ENCODE results near the gene POLRMT.
A peak's percentile ranks its signal among the peaks of the same experiment; 100 is the strongest.
"Not testable (repeated sequence)": the region's sequence is repeated elsewhere in the genome, so short reads cannot be mapped to it uniquely, and the experiment has no call there.

The POLRMT gene

DNA sequence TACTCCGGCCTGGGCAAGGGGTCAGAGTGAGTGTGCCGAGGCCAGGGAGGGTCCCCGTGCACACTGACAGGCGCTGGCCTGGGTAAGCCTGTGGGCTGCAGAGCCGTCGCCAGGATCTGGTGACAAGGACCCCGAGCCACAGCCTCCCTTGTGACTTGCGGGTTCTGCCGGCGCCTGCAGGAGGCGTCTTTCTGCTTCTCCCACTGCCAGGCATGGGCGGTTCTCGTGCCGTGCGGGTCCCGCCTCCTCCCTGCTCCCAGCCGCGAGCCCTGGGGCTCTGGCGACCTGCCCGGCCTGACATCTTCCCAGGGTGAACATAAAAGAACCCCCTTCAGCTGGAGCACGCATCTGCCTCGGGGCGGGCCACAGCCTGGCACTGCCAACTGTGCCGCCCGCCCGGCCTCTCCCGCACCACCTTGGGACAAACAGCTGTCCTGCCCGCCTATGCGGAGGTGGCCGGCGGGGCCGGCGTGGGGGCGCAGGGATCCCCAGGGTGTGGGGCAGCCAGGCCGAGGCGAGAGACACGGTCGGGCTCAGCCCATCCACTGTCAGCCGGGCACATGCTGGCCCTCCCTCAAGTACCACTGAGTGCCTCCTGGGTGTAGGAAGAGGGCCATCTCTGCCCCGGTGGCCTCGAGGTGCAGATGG, 45.1 kb downstream of the POLRMT start:
- TF ChIP-seq, protein P1, sequence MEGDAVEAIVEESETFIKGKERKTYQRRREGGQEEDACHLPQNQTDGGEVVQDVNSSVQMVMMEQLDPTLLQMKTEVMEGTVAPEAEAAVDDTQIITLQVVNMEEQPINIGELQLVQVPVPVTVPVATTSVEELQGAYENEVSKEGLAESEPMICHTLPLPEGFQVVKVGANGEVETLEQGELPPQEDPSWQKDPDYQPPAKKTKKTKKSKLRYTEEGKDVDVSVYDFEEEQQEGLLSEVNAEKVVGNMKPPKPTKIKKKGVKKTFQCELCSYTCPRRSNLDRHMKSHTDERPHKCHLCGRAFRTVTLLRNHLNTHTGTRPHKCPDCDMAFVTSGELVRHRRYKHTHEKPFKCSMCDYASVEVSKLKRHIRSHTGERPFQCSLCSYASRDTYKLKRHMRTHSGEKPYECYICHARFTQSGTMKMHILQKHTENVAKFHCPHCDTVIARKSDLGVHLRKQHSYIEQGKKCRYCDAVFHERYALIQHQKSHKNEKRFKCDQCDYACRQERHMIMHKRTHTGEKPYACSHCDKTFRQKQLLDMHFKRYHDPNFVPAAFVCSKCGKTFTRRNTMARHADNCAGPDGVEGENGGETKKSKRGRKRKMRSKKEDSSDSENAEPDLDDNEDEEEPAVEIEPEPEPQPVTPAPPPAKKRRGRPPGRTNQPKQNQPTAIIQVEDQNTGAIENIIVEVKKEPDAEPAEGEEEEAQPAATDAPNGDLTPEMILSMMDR (IDR thresholded peaks at IDR 0.05; ENCODE audit: unreplicated experiment in 3 of 3): peak; percentile 44 to 51 (median 45)
- Mint-ChIP-seq H3K27ac (no peak overlapping the region), H3K27me3 (ENCODE audit: low read depth) (peaks cover 42% of the 10 kb centered on the region), H3K9me3 (no peaks in the 10 kb centered on the region), H3K36me3 (ENCODE audit: low read depth) (no peaks in the 10 kb centered on the region), H3K4me3 (peak overlapping the region in 2 of 3 experiments; percentile 31 to 44), H3K4me1 (no peaks in the 10 kb centered on the region)

DNA sequence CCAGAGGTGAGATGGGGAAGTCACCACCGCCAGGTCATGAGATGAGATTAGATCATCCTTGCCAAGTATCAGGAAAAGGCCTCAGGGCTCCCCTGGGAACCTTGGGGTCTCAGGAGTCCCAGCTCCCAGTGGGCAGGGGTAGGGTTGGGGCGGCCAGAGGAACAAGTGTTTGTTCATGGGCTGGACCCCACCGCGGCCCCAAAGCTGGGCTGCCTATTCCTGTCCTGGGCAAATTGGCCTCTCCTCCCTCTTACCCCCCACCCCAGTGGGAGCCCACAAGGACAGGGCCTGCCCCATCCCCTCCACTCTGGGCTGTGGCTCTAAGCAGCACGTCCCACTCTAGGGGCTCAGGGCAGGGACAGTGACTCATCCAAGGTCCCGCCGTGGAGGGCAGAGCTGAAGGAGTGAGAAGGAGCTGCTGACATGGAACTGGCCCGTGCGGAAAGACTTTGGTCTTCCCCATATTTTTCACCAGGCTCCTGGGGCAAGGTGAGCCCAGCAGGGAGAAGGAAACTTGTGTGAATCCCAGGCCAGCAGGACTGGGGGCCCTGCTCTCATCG, 47.7 kb downstream of the POLRMT start:
- no peaks in the 10 kb centered on the region for H3K9me3 Mint-ChIP-seq
- H3K36me3 Mint-ChIP-seq (ENCODE audit: low read depth): no peaks in the 10 kb centered on the region
- H3K27ac Mint-ChIP-seq: no peak overlapping the region
- no peak overlapping the region for H3K4me3 Mint-ChIP-seq
- H3K4me1 Mint-ChIP-seq: no peaks in the 10 kb centered on the region
- H3K27me3 Mint-ChIP-seq (ENCODE audit: low read depth): peaks cover 25% of the 10 kb centered on the region
- TF ChIP-seq, protein P1 (IDR thresholded peaks at IDR 0.05; ENCODE audit: unreplicated experiment in 3 of 3): no peak

DNA sequence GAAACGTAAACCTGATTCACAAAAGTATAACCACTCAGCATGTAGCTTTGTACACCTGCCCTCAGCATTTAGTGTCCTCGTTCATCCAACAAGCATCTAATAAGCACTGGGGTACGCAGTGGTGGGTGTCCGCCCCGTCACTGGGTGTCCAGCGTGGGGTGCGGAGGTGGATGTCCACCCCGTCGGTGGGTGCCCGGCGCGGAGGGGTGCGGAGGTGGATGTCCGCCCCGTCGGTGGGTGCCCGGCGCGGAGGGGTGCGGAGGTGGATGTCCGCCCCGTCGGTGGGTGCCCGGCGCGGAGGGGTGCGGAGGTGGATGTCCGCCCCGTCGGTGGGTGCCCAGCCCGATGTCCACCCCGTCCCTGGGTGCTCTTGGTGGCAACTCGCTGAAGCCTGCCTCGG, 48.2 kb downstream of the POLRMT start:
- H3K36me3 Mint-ChIP-seq (ENCODE audit: low read depth); H3K27ac Mint-ChIP-seq; H3K4me3 Mint-ChIP-seq; H3K9me3 Mint-ChIP-seq; H3K4me1 Mint-ChIP-seq: not testable (repeated sequence)
- H3K27me3 Mint-ChIP-seq (ENCODE audit: low read depth): peaks cover 25% of the 10 kb centered on the region

DNA sequence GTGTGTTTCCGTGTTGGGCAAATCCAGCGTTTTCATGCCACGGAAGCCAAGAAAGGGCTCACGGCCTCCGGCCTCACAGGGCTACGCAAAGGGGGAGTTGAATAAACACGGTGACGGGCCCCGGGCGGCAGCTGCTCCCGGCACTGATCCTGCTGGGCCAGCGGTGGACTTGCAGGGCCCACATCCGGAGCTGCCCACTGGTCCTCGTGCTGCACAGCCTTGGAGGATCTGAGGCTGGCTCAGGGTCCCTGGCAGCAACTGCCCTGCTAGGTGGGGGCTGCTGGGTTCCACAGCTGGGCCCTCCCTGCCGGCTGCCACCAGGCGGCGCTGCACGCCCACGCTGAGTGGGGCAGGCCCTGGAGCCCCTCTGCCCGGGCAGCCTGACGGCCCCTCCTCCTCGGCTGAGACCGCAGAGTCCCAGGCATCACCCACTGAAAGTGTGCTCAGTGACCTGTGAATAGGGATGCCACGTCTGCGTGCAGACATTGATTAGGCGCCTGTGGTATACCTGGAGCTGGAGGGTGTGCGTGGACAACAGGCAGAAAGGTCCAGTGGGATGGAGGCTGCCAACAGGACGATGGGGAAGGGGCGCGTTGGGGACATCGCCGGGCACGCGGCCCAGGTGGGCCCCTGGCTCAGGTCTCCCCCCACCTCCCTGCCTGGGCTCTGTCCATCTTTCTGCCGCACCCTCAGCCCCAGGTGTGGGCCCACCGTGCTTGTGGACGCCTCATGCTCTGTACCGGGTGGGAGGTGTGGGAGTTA, 48.9 kb downstream of the POLRMT start:
- Mint-ChIP-seq H3K9me3 (no peaks in the 10 kb centered on the region), H3K36me3 (ENCODE audit: low read depth) (no peaks in the 10 kb centered on the region)
- TF ChIP-seq, protein P1 (IDR thresholded peaks at IDR 0.05; ENCODE audit: unreplicated experiment in 3 of 3): peak; percentile 84 to 92 (median 91)

DNA sequence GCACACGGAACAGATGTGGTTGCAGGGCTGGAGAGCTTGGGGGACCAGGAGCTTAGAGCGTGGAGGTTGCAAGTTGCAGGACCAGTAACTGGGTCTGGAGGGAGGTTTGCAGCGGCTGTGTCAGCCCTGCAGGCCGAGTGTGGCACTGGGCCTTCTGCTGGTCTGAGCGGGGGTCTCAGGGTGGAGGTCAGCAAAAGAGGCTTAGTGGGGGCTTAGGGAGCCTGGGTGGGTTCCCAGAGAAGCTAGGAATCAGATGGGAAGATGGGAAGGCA, 49.4 kb downstream of the POLRMT start:
- TF ChIP-seq, protein P1 (IDR thresholded peaks at IDR 0.05; ENCODE audit: unreplicated experiment in 3 of 3): no peak
- no peaks in the 10 kb centered on the region for H3K36me3 Mint-ChIP-seq (ENCODE audit: low read depth)
- H3K4me1 Mint-ChIP-seq: no peaks in the 10 kb centered on the region
- no peak overlapping the region for H3K27ac Mint-ChIP-seq
- no peaks in the 10 kb centered on the region for H3K9me3 Mint-ChIP-seq
- H3K27me3 Mint-ChIP-seq (ENCODE audit: low read depth): peaks cover 21% of the 10 kb centered on the region
- peak overlapping the region in 1 of 3 experiments; percentile 63 for H3K4me3 Mint-ChIP-seq

More for the DNA sequence above, 48.9 kb downstream of the POLRMT start:
- Mint-ChIP-seq H3K27ac (no peak overlapping the region), H3K27me3 (ENCODE audit: low read depth) (peaks cover 25% of the 10 kb centered on the region), H3K4me1 (no peaks in the 10 kb centered on the region), H3K4me3 (peak overlapping the region in 1 of 3 experiments; percentile 63)

DNA sequence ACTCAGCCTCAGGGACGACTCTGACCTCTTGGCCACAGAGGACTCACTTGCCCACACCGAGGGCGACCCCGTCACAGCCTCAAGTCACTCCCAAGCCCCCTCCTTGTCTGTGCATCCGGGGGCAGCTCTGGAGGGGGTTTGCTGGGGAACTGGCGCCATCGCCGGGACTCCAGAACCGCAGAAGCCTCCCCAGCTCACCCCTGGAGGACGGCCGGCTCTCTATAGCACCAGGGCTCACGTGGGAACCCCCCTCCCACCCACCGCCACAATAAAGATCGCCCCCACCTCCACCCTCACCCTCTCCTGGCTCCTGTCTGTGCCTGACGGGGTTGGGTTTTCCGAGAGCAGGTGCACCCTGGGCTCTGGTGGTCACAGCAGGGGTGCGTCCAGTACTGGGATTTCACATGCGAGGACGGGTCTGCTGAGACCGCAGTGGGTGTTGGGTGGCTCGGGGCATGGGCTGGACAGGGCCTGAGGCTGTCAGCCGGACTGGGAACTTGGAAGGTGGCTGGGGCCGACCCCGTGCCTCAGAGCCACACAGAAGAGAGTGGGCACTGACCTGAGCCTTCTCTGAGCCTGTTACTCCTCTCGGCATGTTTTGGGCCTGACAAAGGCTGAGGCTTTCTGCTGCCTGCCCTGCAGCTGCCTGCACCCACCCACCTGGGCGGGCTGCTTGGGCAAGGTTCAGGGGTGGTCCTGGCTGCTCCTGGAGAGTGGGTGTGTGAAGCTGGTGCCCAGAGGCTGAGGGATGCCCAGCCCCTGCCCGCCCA, 50.0 kb downstream of the POLRMT start:
- Mint-ChIP-seq H3K9me3 (no peaks in the 10 kb centered on the region), H3K27me3 (ENCODE audit: low read depth) (peaks cover 15% of the 10 kb centered on the region), H3K4me1 (no peaks in the 10 kb centered on the region), H3K36me3 (ENCODE audit: low read depth) (no peaks in the 10 kb centered on the region), H3K27ac (no peak overlapping the region), H3K4me3 (no peak overlapping the region)
- TF ChIP-seq, protein P1 (IDR thresholded peaks at IDR 0.05; ENCODE audit: unreplicated experiment in 3 of 3): no peak

Measured in nephron (organoid).